Karpas-422 (cell line): ENCODE results near the gene C5AR1. TPM values are rescaled to one million over a fixed set of nuclear protein-coding genes. Genes with fewer than 3 reads are reported as not detected.
"Not testable (repeated sequence)": the region's sequence is repeated elsewhere in the genome, so short reads cannot be mapped to it uniquely, and the experiment has no call there.

Experiments used
- DNase-seq: peaks from one replicate; pipeline ENCODE4 v3.0.0-alpha.2; 2015
- H2AFZ ChIP-seq: fragments of 200-600 bp; sonication (generic); 2 replicates; pipeline ENCODE4 v1.6.1; 2014; ENCODE audit warnings: antibody characterized with exemption, low read length, mixed read lengths
- H3K27ac ChIP-seq: fragments of 200-600 bp; sonication (generic); 2 replicates; pipeline ENCODE4 v1.5.1; 2014; ENCODE audit warnings: mild to moderate bottlenecking, low read length, moderate library complexity
- H3K27me3 ChIP-seq: fragments of 200-600 bp; sonication (generic); 2 replicates; pipeline ENCODE4 v1.6.1; 2014; ENCODE audit warnings: low read length, mixed read lengths
- H3K36me3 ChIP-seq: fragments of 200-600 bp; sonication (generic); 2 replicates; pipeline ENCODE4 v1.6.1; 2014; ENCODE audit warnings: low read length, mixed read lengths; ENCODE audit not compliant: insufficient read depth
- H3K4me1 ChIP-seq: fragments of 200-600 bp; sonication (generic); 2 replicates; pipeline ENCODE4 v1.6.1; 2014; ENCODE audit warnings: mild to moderate bottlenecking, low read length, mixed read lengths
- H3K4me2 ChIP-seq: fragments of 200-600 bp; sonication (generic); 2 replicates; pipeline ENCODE4 v1.6.1; 2014; ENCODE audit warnings: low read length, low read depth, mild to moderate bottlenecking; ENCODE audit not compliant: poor library complexity, severe bottlenecking
- H3K4me3 ChIP-seq: fragments of 200-600 bp; sonication (generic); 2 replicates; pipeline ENCODE4 v1.5.1; 2014; ENCODE audit warnings: mild to moderate bottlenecking, antibody characterized with exemption, low read length, mixed read lengths
- H3K79me2 ChIP-seq: fragments of 200-600 bp; sonication (generic); 2 replicates; pipeline ENCODE4 v1.6.1; 2014; ENCODE audit warnings: mild to moderate bottlenecking, low read length, mixed read lengths
- H3K9ac ChIP-seq: fragments of 200-600 bp; sonication (generic); 2 replicates; pipeline ENCODE4 v1.6.0; 2014; ENCODE audit warnings: low read length
- H3K9me2 ChIP-seq: fragments of 200-600 bp; sonication (generic), shearing (Covaris generic); replicated peaks from 2 replicates; pipeline ENCODE4 v1.6.0; 2014; ENCODE audit warnings: mild to moderate bottlenecking, low read length, moderate library complexity; ENCODE audit not compliant: insufficient read depth
- H3K9me3 ChIP-seq: fragments of 300-700, 200-600 bp; sonication (generic); 2 replicates; pipeline ENCODE4 v1.6.1; 2014; ENCODE audit warnings: low read length, mixed read lengths
- H4K20me1 ChIP-seq: fragments of 200-600 bp; sonication (generic); 2 replicates; pipeline ENCODE4 v1.6.1; 2014; ENCODE audit warnings: mild to moderate bottlenecking, antibody characterized with exemption, low read length, low read depth; ENCODE audit not compliant: insufficient read depth
- total RNA-seq: library from RNA; depleted of rRNA; stranded (reverse); fragments of >200 nt; shearing (Covaris generic); gene quantifications from 2 replicates; pipeline ENCODE4 v1.2.3, GENCODE V29; 2014; ENCODE audit warnings: low replicate concordance

Gene C5AR1
- total RNA-seq, 1 experiment from 2014 or later: 0.41 TPM

GRCh38 chr19:47275791-47276461 lies 33.7 kb upstream of the C5AR1 start:
- Histone ChIP-seq H3K9ac (peak overlapping the region; percentile 74), H3K4me3 (peak overlapping the region; percentile 80; the same call in 1 of the 2 replicates), H3K9me2 (no peaks in the 10 kb centered on the region), H2AFZ (no peak overlapping the region), H4K20me1 (0 out of 2 replicates have a peak, but pooled peaks cover 15% of the 10 kb centered on the region), H3K36me3 (no peaks in the 10 kb centered on the region), H3K9me3 (no peaks in the 10 kb centered on the region), H3K4me1 (peaks cover 37% of the 10 kb centered on the region), H3K79me2 (peaks cover 5% of the 10 kb centered on the region; the same call in 1 of the 2 replicates), H3K27me3 (no peaks in the 10 kb centered on the region), H3K4me2 (peak overlapping the region; percentile 87), H3K27ac (no peak overlapping the region)
- DNase-seq: no peak

- H3K27me3 ChIP-seq, H3K9ac ChIP-seq, H3K4me3 ChIP-seq, H3K9me2 ChIP-seq, H3K9me3 ChIP-seq, DNase-seq, H2AFZ ChIP-seq, H3K27ac ChIP-seq, H3K79me2 ChIP-seq, H3K36me3 ChIP-seq, H3K4me2 ChIP-seq: not testable (repeated sequence)
- 0 out of 2 replicates have a peak, but pooled peaks cover 15% of the 10 kb centered on the region for H4K20me1 ChIP-seq
- H3K4me1 ChIP-seq: peaks cover 37% of the 10 kb centered on the region
Observed at GRCh38 chr19:47276513-47276912, 33.1 kb upstream of the C5AR1 start.

GRCh38 chr19:47280183-47280797 lies 29.4 kb upstream of the C5AR1 start:
- H3K4me2 ChIP-seq: no peak overlapping the region
- H3K79me2 ChIP-seq: peaks cover 5% of the 10 kb centered on the region; the same call in 1 of the 2 replicates
- no peak overlapping the region for H2AFZ ChIP-seq
- H3K27ac ChIP-seq: no peak overlapping the region
- H3K4me3 ChIP-seq: no peak overlapping the region
- no peaks in the 10 kb centered on the region for H3K9me3 ChIP-seq
- no peaks in the 10 kb centered on the region for H3K27me3 ChIP-seq
- no peaks in the 10 kb centered on the region for H3K9me2 ChIP-seq
- DNase-seq: peak; percentile 84
- H3K9ac ChIP-seq: no peak overlapping the region
- peaks cover 45% of the 10 kb centered on the region for H3K4me1 ChIP-seq
- H4K20me1 ChIP-seq: 0 out of 2 replicates have a peak, but pooled peaks cover 10% of the 10 kb centered on the region
- H3K36me3 ChIP-seq: no peaks in the 10 kb centered on the region

- H3K27me3 ChIP-seq: no peaks in the 10 kb centered on the region
Observed at GRCh38 chr19:47283405-47284059, 26.1 kb upstream of the C5AR1 start.

DNA sequence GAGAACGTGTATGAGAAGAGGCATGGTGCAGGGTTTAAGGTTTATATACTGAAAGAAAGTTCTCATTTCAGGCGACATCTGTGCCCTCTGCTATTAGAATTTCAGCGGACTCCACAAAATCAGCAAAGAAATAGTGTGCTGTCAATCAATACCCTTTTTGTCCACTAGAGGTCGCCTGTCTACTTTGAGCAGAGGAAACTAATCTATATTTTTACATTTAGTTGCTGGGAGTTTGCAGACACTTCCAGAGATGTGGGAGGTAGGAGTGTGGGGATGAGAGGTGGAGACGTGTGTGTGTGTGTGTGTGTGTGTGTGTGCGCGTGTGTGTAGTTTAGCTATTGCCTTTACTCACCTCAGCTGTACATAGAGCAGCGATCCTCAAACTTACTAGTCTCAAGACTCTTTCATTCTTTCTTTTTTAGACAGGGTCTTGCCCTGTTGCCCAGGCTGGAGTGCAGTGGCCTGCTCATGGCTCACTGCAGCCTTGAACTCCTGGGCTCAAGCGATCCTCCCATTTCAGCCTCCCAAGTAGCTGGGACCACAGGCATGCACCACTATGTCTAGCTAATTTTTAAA lies 25.2 kb upstream of the C5AR1 start:
- Histone ChIP-seq H3K36me3 (no peaks in the 10 kb centered on the region), H3K9me2 (no peaks in the 10 kb centered on the region), H3K9me3 (no peaks in the 10 kb centered on the region), H2AFZ (no peak overlapping the region), H3K4me1 (peaks cover 34% of the 10 kb centered on the region), H3K9ac (no peak overlapping the region), H3K27me3 (no peaks in the 10 kb centered on the region), H3K4me3 (no peak overlapping the region), H3K4me2 (no peak overlapping the region), H3K27ac (peak overlapping the region; percentile 48; the same call in 1 of the 2 replicates), H4K20me1 (no peaks in the 10 kb centered on the region), H3K79me2 (no peaks in the 10 kb centered on the region)
- DNase-seq: peak; percentile 89

More at GRCh38 chr19:47283405-47284059, 26.1 kb upstream of the C5AR1 start:
- Histone ChIP-seq H3K4me2 (peak overlapping the region; percentile 36), H3K4me3 (no peak overlapping the region), H3K9me3 (no peaks in the 10 kb centered on the region), H3K79me2 (no peaks in the 10 kb centered on the region), H3K27ac (peak overlapping the region; percentile 48), H3K9me2 (no peaks in the 10 kb centered on the region), H3K9ac (no peak overlapping the region), H3K4me1 (peaks cover 25% of the 10 kb centered on the region), H2AFZ (no peak overlapping the region), H3K36me3 (no peaks in the 10 kb centered on the region), H4K20me1 (no peaks in the 10 kb centered on the region)
- DNase-seq: peak; percentile 89

- no peak overlapping the region for H2AFZ ChIP-seq
- no peak overlapping the region for H3K9ac ChIP-seq
- no peaks in the 10 kb centered on the region for H3K79me2 ChIP-seq
- DNase-seq: peak; percentile 96
- H3K36me3 ChIP-seq: no peaks in the 10 kb centered on the region
- H3K27ac ChIP-seq: no peak overlapping the region
- H3K4me2 ChIP-seq: no peak overlapping the region
- no peaks in the 10 kb centered on the region for H4K20me1 ChIP-seq
- H3K4me1 ChIP-seq: peaks cover 5% of the 10 kb centered on the region
- no peaks in the 10 kb centered on the region for H3K9me3 ChIP-seq
- H3K4me3 ChIP-seq: no peak overlapping the region
- H3K9me2 ChIP-seq: no peaks in the 10 kb centered on the region
- no peaks in the 10 kb centered on the region for H3K27me3 ChIP-seq
Observed at GRCh38 chr19:47296036-47296435, 13.6 kb upstream of the C5AR1 start.

GRCh38 chr19:47300867-47301266 lies 8.8 kb upstream of the C5AR1 start:
- not testable (repeated sequence) for H3K9me3 ChIP-seq, H3K4me2 ChIP-seq, H3K27ac ChIP-seq, DNase-seq, H3K9me2 ChIP-seq, H3K4me3 ChIP-seq, H3K27me3 ChIP-seq, H4K20me1 ChIP-seq, H3K79me2 ChIP-seq, H3K4me1 ChIP-seq, H3K36me3 ChIP-seq, H2AFZ ChIP-seq, H3K9ac ChIP-seq

DNA sequence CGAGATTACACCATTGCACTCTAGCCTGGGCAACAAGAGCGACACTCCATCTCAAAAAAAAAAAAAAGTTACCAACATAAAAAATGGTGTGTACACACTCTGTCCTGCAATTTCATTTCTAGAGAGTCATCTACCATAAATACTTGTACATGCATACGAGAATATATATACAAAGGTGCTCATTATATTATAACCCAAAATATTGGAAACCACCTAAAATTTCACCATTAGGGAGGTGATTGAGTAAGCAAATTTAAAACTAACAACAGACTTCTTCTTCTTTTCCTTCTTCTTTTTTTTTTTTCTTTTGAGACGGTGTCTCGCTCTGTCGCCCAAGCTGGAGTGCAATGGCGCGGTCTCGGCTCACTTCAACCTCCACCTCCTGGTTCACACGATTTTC lies 7.4 kb upstream of the C5AR1 start:
- no peaks in the 10 kb centered on the region for H3K36me3 ChIP-seq
- no peak overlapping the region for H3K9ac ChIP-seq
- no peaks in the 10 kb centered on the region for H3K9me3 ChIP-seq
- H2AFZ ChIP-seq: no peak overlapping the region
- H3K79me2 ChIP-seq: no peaks in the 10 kb centered on the region
- H3K4me1 ChIP-seq: peaks cover 5% of the 10 kb centered on the region
- DNase-seq: no peak
- no peaks in the 10 kb centered on the region for H3K27me3 ChIP-seq
- no peaks in the 10 kb centered on the region for H3K9me2 ChIP-seq
- no peak overlapping the region for H3K4me3 ChIP-seq
- H4K20me1 ChIP-seq: no peaks in the 10 kb centered on the region
- H3K27ac ChIP-seq: no peak overlapping the region
- H3K4me2 ChIP-seq: no peak overlapping the region
